SKM-1 (cell line): ENCODE data around the gene KCNG2.

Experiments used
- DNase-seq: peaks from one replicate; lab custom pipeline; 2025; ENCODE audit not compliant: unreplicated experiment; lab: John Stamatoyannopoulos, UW

KCNG2 gene

GRCh38 chr18:79921984-79922965, 124.5 kb downstream of the KCNG2 start:
- no peak for DNase-seq

- DNase-seq: no peak
These were observed 125.3 kb downstream of the KCNG2 start for GRCh38 chr18:79922971-79923411.

GRCh38 chr18:79923896-79924585, 126.3 kb downstream of the KCNG2 start:
- DNase-seq: no peak

GRCh38 chr18:79924814-79925731, 127.3 kb downstream of the KCNG2 start:
- no peak for DNase-seq

GRCh38 chr18:79926306-79926705, 128.6 kb downstream of the KCNG2 start:
- DNase-seq: no peak

GRCh38 chr18:79926715-79927606, 129.2 kb downstream of the KCNG2 start:
- no peak for DNase-seq

- DNase-seq: no peak
These were observed 130.1 kb downstream of the KCNG2 start for GRCh38 chr18:79927607-79928562.

- DNase-seq: no peak
These were observed 130.8 kb downstream of the KCNG2 start for GRCh38 chr18:79928563-79928960.

GRCh38 chr18:79930020-79930642, 132.4 kb downstream of the KCNG2 start:
- DNase-seq: no peak

- no peak for DNase-seq
These were observed 133.7 kb downstream of the KCNG2 start for GRCh38 chr18:79931475-79931874.

GRCh38 chr18:79932907-79933306, 135.2 kb downstream of the KCNG2 start:
- no peak for DNase-seq

GRCh38 chr18:79933765-79934164, 136.0 kb downstream of the KCNG2 start:
- no peak for DNase-seq

GRCh38 chr18:79934311-79935097, 136.8 kb downstream of the KCNG2 start:
- no peak for DNase-seq

- no peak for DNase-seq
These were observed 137.4 kb downstream of the KCNG2 start for GRCh38 chr18:79935098-79935480.

- no peak for DNase-seq
These were observed 137.8 kb downstream of the KCNG2 start for GRCh38 chr18:79935499-79935898.

GRCh38 chr18:79935925-79936324, 138.2 kb downstream of the KCNG2 start:
- no peak for DNase-seq

GRCh38 chr18:79936641-79937040, 138.9 kb downstream of the KCNG2 start:
- DNase-seq: no peak
